ENCODE data around the gene CYP4A11. TPM values are rescaled to one million over a fixed set of nuclear protein-coding genes. Genes with fewer than 3 reads are reported as not detected.

The CYP4A11 gene
- total and polyA plus RNA-seq, 9 of the 15 experiments (the other 6 are each of a cell fraction or from before 2014, with no cell fraction given), result not detected

DNA sequence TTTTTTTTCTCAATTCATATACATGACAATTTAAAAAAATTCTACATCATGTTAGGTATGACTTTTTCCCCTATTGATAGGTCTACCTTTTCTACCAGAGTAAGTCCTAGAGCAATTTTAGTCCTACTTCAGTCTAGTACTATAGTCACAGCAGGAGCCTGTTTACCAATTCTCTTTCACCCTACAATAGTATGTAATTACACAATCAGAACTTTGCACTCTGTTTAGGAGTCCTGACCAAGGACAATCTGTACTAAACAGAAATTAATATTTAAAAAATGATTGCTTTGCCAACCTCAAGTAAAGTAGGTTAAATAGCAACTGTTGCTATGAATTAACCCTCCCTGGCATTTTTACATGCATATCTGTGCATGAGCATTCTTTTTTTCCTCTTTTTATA is 810 bp upstream of the CYP4A11 start:
- no peak overlapping the region for H3K4me3 ChIP-seq
- no peak overlapping the region for H2AFZ ChIP-seq (ENCODE audit: low read depth, low read length)
- no peaks in the 10 kb centered on the region for H3K27me3 ChIP-seq (ENCODE audit: control insufficient read depth in 2 of 2, insufficient read depth in 2 of 2, low read length in 2 of 2)
- no peaks in the 10 kb centered on the region for H3K9me1 ChIP-seq (ENCODE audit: control insufficient read depth, insufficient read depth, low read length)
- H3K79me2 ChIP-seq (ENCODE audit: control insufficient read depth, insufficient read depth, low read length), result no peaks in the 10 kb centered on the region
- DNase-seq (ENCODE audit: extremely low read depth in 1 of 4, low spot score in 3 of 4) (no peak), FAIRE-seq (no peak), ATAC-seq (no peak)
- POLR2A ChIA-PET, result interaction anchor here (0.6 kb wide), 1 partner anchor 10 kb away, joined by 3 read pairs; no protein-coding TSS in a partner anchor
- no peak overlapping the region for H3K4me2 ChIP-seq (ENCODE audit: insufficient read depth, low read length)
- no peaks in the 10 kb centered on the region for H3K36me3 ChIP-seq (ENCODE audit: control insufficient read depth, insufficient read depth, low read length)
- no peaks in the 10 kb centered on the region for H3K9me3 ChIP-seq (replicated peaks; ENCODE audit: control insufficient read depth, insufficient read depth, low read depth, low read length)
- intact Hi-C loops (cut with micrococcal nuclease), result no loop called here
- no peak overlapping the region for H3K27ac ChIP-seq (ENCODE audit: extremely low read depth, low read depth, low read length)
- TF ChIP-seq, protein P1, sequence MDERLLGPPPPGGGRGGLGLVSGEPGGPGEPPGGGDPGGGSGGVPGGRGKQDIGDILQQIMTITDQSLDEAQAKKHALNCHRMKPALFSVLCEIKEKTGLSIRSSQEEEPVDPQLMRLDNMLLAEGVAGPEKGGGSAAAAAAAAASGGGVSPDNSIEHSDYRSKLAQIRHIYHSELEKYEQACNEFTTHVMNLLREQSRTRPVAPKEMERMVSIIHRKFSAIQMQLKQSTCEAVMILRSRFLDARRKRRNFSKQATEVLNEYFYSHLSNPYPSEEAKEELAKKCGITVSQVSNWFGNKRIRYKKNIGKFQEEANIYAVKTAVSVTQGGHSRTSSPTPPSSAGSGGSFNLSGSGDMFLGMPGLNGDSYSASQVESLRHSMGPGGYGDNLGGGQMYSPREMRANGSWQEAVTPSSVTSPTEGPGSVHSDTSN (CRISPR knock-in tag; IDR thresholded peaks at IDR 0.05; ENCODE audit: low read depth), result no peak
- TF ChIP-seq, protein P1 (tag; conservative IDR thresholded peaks at IDR 0.05; ENCODE audit: low read depth), result no peak
- no peak for TF ChIP-seq CBX1 (IDR thresholded peaks at IDR 0.05; ENCODE audit: low read depth)
- TF ChIP-seq, protein P2, sequence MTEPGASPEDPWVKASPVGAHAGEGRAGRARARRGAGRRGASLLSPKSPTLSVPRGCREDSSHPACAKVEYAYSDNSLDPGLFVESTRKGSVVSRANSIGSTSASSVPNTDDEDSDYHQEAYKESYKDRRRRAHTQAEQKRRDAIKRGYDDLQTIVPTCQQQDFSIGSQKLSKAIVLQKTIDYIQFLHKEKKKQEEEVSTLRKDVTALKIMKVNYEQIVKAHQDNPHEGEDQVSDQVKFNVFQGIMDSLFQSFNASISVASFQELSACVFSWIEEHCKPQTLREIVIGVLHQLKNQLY (CRISPR knock-in tag; conservative IDR thresholded peaks at IDR 0.05), result no peak
- TF ChIP-seq, protein P3, sequence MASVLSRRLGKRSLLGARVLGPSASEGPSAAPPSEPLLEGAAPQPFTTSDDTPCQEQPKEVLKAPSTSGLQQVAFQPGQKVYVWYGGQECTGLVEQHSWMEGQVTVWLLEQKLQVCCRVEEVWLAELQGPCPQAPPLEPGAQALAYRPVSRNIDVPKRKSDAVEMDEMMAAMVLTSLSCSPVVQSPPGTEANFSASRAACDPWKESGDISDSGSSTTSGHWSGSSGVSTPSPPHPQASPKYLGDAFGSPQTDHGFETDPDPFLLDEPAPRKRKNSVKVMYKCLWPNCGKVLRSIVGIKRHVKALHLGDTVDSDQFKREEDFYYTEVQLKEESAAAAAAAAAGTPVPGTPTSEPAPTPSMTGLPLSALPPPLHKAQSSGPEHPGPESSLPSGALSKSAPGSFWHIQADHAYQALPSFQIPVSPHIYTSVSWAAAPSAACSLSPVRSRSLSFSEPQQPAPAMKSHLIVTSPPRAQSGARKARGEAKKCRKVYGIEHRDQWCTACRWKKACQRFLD (CRISPR knock-in tag; IDR thresholded peaks at IDR 0.05), result no peak
- no peak for TF ChIP-seq MTA3 (IDR thresholded peaks at IDR 0.05; ENCODE audit: borderline replicate concordance)
- TF ChIP-seq ZSCAN32 (CRISPR knock-in tag; IDR thresholded peaks at IDR 0.05), result no peak
- TF ChIP-seq, protein P4, sequence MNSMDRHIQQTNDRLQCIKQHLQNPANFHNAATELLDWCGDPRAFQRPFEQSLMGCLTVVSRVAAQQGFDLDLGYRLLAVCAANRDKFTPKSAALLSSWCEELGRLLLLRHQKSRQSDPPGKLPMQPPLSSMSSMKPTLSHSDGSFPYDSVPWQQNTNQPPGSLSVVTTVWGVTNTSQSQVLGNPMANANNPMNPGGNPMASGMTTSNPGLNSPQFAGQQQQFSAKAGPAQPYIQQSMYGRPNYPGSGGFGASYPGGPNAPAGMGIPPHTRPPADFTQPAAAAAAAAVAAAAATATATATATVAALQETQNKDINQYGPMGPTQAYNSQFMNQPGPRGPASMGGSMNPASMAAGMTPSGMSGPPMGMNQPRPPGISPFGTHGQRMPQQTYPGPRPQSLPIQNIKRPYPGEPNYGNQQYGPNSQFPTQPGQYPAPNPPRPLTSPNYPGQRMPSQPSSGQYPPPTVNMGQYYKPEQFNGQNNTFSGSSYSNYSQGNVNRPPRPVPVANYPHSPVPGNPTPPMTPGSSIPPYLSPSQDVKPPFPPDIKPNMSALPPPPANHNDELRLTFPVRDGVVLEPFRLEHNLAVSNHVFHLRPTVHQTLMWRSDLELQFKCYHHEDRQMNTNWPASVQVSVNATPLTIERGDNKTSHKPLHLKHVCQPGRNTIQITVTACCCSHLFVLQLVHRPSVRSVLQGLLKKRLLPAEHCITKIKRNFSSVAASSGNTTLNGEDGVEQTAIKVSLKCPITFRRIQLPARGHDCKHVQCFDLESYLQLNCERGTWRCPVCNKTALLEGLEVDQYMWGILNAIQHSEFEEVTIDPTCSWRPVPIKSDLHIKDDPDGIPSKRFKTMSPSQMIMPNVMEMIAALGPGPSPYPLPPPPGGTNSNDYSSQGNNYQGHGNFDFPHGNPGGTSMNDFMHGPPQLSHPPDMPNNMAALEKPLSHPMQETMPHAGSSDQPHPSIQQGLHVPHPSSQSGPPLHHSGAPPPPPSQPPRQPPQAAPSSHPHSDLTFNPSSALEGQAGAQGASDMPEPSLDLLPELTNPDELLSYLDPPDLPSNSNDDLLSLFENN (IDR thresholded peaks at IDR 0.05; ENCODE audit: low read depth in 2 of 2, low read length in 2 of 2), result no peak
- no peak for TF ChIP-seq PHTF2 (CRISPR knock-in tag; IDR thresholded peaks at IDR 0.05)
- TF ChIP-seq, protein P5, sequence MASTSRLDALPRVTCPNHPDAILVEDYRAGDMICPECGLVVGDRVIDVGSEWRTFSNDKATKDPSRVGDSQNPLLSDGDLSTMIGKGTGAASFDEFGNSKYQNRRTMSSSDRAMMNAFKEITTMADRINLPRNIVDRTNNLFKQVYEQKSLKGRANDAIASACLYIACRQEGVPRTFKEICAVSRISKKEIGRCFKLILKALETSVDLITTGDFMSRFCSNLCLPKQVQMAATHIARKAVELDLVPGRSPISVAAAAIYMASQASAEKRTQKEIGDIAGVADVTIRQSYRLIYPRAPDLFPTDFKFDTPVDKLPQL (IDR thresholded peaks at IDR 0.05; ENCODE audit: extremely low read depth, insufficient read length), result no peak
- no peak for TF ChIP-seq ZNF175 (CRISPR knock-in tag; IDR thresholded peaks at IDR 0.05; ENCODE audit: low read depth)
- TF ChIP-seq MYNN (IDR thresholded peaks at IDR 0.05), result no peak
- no peak for TF ChIP-seq MYNN (CRISPR knock-in tag; IDR thresholded peaks at IDR 0.05)
- TF ChIP-seq DMBX1 (CRISPR knock-in tag; IDR thresholded peaks at IDR 0.05; ENCODE audit: borderline replicate concordance), result no peak
- no peak for TF ChIP-seq CREM (IDR thresholded peaks at IDR 0.05; ENCODE audit: low read depth)
- in situ Hi-C loops (cut with MboI), result no loop called here
- CTCF ChIA-PET (ENCODE audit: low intra/inter-chr PET ratio), result no interaction called here
- H4K20me1 ChIP-seq (replicated peaks; ENCODE audit: control insufficient read depth, insufficient read depth, low read length), result no peaks in the 10 kb centered on the region
- H3K9ac ChIP-seq (ENCODE audit: insufficient read depth in 1 of 2, low read depth in 2 of 2, low read length in 2 of 2), result no peak overlapping the region
- no peaks in the 10 kb centered on the region for H3K4me1 ChIP-seq (replicated peaks in 1 of 2; ENCODE audit: control insufficient read depth in 2 of 2, insufficient read depth in 2 of 2, low read length in 2 of 2)
- BruUV-seq (replicated peaks), result no TSS peak

All from K562 (cell line).